ENCODE measurements around the gene TMEM266.
A peak's percentile ranks its signal among the peaks of the same experiment; 100 is the strongest.

Gene TMEM266

DNA sequence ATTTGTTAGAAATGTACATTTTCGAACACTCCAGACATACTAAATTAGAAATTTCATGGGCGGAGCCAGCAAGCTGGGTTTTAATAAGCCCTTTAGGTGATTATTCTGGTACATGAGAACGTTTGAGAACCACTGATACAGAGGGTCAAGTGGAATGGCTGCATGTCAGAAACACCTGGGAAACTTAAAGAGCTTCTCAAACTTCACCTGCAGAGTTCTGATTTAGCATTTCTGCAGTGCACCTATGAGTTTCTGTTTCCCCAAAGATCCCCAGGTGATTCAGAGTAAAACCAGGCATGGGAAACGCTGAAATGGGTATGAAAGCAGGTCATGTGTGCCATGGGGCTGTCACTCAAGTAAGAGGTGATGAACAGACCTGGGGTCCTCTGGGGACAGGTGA lies 68.1 kb downstream of the TMEM266 start:
- DNase-seq (ENCODE audit: low spot score), result no peak

DNA sequence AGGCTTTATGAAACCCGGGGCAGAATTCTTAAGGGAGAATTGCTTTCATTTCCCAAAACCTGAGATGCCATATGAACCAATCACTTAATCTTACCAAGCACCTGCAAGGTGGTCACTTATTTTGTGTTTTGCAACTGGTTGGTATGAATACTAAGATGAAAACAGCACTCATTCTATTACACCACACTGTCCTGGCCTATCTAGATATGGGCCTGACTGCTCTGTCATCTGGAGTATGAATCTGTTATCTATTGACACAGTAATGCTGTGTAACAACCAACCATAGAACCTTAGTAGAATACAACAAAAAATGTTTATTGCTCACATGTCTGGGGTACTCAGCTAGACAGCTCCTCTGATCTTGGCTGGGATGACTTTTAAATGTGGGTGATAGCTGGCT lies 74.8 kb downstream of the TMEM266 start:
- DNase-seq (ENCODE audit: low spot score), result no peak

DNA sequence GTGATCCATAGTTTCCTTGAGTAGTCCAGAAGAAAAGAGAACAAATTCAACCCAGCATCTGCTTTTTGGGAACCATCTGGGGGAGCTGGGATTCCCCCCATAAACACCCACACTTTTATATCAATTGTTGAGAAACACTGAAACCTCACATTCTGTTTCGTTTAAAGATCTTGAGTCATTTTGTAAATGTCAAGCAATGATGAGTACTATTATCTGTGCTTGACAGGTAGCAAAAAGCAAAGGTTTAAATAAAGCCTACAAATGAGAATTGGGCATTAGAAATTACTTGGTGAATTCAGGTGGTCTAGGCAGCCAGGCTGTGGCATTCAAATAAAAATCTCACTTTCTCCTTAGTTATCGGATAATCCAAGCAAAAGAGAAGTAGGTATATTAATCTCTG lies 75.7 kb downstream of the TMEM266 start:
- no peak for DNase-seq (ENCODE audit: low spot score)

DNA sequence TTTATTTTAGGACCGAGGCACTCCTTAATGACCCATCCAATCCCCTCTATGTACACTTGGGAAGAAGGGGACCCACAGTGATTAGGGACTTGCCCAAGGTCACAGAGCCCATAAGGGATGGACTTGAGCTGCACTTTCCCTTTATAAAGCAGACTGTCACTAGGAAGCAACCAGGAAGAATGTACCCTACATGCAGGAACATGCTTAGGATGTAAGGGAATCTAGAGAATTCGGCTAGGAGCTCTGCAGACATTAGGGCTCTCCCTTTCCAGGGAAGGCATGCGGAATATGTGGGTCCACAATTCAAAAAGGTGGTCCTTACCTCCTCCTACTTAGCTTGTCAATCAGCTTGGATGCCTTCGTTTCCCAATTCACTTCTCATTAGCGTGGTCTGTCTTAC lies 78.7 kb downstream of the TMEM266 start:
- DNase-seq (ENCODE audit: low spot score), result no peak

DNA sequence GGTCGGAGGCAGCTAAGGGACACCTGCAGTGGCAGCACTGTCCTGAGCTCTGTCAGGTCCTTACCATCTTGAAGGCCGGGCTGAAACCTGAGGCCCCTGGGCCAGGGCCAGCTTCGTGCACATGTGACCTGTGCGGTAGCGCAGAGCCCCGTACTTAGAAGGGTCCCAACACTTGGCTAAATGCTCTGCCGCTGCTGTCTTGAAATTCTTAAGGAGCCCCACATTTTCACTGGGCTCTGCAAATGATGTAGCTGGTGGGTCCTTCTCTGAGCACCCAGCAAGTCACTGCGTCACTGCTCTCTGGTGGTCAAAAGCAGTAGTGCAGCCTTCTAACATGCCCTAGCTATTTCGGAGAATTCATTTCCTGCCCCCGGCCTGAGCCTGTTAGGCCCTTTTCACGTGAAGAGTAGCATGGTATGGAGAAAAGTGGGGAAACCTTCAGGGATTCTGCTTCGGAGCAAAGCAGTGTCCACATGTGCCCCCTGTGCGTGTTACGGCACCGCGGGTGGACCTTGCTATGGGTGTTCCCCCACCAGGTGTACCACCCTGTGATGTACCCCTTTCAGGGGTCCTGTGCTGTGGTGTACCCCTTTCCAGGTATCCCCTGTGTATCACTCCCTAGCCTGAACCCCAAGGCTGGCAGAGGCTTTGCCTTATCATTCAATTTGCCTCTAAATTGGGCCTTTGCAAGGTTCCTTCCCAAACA lies 79.7 kb downstream of the TMEM266 start:
- DNase-seq (ENCODE audit: low spot score), result peak; percentile 28

DNA sequence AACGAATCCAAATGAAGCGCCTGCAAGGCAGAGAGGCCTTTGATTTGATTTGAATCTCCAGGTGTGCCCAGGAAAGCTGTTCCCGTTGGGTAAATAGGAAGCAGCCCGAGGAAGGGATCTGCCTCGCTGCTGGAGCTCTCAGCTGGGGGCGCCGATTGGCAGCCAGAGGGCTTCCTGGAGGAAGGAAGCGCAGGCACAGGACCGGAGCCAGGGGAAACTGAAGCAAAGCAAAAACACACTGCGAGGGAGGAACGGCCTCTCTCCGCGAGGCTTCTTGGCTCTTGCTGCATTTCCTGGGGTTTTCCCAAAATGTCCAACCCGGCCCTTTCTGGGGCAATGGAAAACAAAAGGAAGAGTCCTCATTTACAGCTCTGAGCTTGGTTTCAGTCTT lies 80.3 kb downstream of the TMEM266 start:
- no peak for DNase-seq (ENCODE audit: low spot score)

DNA sequence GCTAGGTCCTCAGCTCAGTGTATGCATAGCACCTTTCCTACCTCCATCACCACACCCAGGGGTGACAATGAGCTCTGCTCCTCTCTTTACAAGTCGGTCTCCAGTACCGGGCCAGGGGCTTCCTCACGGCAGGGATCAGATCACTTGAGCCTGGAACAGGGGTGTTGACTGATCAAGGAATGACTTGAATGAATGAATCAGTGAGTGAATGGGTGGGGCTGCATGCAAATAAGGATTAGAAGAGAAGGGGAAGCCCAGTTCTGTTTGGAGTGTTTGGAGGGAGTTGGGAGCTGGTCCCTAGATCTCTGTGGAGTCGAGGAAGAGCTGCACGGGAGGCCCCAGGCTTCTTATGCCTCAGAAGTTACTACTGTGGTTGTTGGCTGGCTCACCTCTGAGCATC lies 87.0 kb downstream of the TMEM266 start:
- DNase-seq (ENCODE audit: low spot score), result no peak

DNA sequence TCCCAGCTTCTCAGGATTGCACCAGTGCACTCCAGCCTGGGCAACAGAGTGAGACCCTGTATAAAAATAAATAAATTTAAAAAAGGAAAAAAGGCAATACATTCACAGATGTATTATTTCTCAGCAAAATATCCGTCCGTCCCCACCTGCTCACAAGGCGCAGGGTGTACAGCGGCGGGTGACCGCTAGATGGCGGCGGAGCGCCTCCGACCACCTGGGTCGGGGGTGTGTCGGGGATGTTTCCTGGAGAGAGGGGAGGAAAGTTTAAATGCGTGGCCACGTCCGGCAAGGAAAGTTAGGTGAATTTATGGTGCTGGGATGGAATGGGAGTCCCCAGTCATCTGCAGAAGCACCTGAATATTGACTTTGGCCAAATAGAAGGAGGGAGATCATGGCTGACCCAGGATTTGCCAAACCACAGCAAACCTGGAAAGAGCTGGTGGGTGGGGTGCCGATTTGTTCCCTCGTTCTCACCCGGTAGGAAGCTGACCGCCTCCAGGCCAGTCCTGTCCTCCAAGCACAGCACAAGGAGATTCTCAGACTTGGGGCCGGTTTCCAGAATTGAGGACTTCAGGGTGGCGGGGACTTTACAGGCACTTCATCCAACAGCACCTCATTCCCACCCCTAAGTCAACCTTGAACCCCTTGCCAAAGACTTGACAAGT lies 88.3 kb downstream of the TMEM266 start:
- no peak for DNase-seq (ENCODE audit: low spot score)

DNA sequence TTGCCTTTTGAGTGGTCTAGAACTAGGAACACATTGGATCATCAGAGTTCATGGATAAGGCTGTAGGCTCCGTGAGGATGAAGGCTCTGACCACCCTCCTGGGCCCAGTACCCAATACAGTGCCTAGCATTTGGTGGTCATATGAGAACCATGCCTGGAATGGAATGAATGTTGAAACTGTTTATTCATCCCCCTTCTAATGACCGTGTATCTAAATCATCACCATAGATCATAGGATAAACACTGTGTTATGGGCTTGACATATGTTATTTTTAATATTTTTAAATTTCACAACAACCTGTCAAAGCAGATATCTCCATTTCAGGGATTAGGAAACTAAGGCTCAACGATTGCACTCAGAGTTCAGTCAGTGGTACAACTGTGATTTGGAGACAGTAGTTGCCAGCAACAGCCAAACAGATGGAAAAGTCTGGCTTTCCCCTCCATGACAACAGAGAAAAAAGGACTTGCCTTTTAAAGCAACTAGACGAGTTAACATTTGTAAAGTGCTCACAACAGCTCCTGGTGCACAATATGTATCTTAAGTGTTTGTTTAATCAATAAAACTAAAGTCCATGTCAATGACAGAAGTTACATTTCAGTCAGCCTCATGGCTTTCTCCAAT lies 89.6 kb downstream of the TMEM266 start:
- no peak for DNase-seq (ENCODE audit: low spot score)

DNA sequence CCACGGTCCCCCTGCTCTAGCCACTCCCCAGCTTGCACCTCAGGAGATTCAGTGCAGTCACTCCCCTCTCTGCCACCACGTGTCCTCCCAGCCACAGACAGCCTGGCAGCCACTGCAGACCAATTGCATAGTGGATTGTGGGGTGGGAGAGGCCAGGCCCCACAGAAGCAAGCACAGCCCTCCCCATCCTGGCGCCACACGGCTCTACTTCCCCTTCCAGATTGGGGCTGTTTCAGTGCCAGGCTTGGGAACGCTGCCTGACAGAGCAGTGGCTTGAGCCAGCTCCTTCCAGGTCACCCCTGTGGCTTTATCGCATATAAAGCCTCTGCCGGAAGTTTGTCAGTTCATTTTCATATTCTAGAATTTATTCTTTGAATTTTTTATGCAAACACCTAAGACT lies 90.7 kb downstream of the TMEM266 start:
- peak; percentile 31 for DNase-seq (ENCODE audit: low spot score)

DNA sequence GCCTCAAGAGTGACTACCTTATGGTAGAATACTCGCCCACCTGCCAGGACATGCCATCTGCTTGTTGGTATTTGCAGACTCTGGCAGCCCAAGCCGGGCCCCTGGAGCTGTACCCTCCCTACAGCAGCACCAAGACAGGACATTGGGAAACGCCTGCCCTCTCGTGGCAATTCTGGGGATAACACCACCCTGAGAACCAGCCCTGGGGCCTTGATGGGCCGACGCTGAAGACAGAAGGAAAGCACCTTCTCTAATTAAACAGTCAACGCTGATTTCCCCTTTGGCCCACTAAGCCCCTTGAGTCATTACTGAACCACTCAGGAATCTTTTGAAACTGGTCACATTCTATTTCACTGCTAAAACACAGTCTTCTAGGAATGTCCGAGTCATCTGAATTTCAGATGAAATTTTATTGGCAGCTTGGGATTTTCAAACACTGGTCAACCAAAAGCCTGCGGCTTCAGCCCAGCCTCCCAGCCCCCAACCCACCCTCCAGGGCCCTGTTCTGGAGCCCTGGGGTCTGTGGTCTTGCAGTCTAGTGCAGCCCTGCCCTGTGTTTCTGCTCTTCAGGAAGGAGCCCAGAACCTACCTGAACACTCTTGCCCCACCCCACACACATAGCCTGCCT lies 91.3 kb downstream of the TMEM266 start:
- DNase-seq (ENCODE audit: low spot score), result peak; percentile 37

DNA sequence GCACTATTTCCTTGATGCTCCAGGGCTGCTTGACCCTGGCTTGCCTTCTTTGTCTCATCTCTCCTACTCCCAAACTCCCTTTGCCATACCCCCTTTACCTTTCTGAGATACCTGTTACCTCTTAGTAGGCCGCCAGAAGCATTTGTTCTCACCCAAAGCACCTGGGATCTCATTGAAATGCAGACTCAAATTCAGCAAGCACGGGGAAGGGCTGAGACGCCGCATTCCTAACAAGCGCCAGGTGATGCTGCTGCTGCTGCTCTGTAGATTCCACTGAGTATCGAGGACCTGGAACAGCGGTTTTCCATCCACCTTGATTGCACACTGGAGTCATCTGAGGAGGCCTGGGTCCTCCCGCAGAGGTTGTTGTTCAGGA lies 91.8 kb downstream of the TMEM266 start:
- no peak for DNase-seq (ENCODE audit: low spot score)

DNA sequence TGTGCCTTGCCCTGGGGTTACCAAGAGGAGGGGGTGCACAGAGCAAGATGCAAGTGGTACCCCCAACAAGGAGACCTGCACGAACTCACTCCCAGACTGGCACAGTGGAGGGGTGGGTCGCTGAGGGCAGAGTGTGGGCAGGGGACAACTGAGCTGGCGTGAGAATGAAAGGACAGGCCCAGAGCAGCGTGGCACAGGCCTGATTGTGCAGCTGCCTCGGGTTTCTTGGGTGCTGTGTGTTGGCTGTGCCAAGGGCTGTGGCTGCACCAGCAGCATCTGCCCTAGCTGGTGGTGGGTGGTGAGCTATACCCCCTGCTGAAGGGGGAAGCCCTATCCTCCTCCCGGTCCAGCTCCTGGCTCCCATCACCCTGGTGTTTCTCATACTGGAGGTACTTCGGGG lies 92.4 kb downstream of the TMEM266 start:
- DNase-seq (ENCODE audit: low spot score), result no peak

DNA sequence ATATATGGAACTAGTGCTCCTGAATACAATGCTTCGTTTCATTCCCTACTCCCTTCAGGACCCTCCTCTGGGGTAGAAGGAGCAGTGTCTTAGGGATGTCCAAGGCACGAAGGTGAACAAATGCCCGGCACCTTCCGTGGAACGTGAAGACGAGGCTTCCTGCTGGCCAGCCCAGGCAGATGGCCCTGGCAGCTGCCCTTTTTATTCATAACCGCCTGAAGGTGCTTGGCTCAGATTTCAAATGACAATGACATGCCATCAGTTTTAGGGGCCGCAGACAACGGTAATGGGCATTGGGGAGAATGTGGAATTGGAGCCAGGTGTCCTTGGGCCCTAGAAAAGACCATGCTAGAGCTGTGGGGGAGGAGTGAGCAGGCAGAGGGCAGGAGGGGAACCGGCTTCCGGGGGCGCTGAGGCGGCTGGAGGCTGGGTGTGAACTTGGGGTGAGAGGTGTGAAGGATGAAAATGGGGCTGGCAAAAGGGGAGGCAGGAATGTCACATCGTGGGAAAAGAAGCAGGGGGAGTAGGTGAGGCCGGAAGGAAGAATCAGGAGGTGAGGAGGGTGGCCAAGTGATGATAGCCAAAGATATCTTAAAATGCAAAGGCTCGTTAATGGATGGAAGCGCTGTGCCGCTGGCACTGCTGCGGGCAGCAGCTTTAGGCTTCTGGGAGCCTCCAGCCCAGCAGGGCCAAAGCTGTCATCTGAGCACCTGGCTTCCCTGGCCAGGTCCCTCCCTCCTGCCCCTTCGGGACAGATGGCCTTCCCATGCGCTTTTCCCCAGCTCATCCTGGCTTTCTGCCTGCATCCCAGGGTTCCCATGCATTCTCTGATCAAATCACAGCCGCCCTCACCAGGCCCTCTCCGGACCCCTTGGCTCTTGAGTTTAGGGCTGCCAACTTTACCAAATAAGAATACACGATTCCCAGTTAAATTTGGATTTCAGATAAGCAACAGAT lies 93.7 kb downstream of the TMEM266 start:
- DNase-seq (ENCODE audit: low spot score), result no peak

DNA sequence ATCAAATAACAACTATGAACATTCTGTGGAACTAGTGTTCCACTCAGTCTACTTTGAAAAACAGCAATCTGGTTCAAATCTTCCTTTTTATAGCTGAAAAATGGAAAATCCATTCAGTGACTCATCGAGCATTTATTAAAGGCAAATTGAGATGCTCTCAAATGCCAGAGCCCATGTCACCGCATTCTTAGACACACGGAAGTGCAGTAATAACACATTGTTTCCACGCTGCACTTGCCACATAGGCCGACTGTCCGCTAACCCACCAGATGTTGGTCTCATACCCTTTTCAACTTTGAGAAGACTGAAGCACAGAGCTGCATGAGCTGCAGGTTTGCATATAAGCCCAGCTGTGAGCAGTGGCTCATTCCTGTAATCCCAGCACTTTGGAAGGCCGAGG lies 95.9 kb downstream of the TMEM266 start:
- DNase-seq (ENCODE audit: low spot score), result no peak

DNA sequence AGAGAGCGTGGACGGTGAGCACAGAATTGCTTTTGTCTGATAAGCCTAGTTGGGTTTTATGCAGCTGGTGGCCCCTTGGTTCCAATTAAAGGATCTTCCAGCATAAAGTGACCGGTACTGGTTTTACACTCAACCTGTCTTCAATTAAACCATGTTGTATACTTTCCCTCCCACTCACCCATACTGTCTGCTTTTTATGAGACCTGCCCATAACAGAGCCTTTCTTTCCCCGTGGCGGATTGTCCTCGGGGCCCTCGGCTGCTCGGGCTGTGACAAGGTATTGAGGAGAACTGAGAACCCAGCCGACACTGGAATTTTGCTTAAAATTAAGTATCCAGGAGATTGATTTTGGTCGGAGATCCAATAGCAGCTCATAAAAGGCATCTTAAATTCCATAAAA lies 98.4 kb downstream of the TMEM266 start:
- no peak for DNase-seq (ENCODE audit: low spot score)

DNA sequence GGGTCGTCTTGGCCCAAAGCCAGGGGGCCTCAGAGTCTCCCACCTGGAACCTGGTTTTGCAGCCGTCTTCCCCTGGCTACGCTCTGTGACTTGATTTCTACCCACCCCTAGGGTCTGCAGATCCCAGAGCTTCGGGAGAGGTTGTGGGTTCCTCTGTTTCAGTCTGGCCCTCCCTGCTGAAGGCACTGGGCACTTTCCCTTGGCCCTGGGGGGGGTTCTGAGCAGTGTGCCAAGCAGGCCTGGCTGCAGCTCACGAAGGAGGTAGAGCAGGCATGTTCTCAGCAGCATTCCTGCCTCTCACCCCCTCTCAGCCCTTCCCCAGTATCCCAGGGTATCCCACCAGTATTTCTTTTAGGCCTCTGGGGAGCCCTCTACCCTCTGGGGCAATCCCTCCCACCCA lies 99.0 kb downstream of the TMEM266 start:
- DNase-seq (ENCODE audit: low spot score), result no peak

DNA sequence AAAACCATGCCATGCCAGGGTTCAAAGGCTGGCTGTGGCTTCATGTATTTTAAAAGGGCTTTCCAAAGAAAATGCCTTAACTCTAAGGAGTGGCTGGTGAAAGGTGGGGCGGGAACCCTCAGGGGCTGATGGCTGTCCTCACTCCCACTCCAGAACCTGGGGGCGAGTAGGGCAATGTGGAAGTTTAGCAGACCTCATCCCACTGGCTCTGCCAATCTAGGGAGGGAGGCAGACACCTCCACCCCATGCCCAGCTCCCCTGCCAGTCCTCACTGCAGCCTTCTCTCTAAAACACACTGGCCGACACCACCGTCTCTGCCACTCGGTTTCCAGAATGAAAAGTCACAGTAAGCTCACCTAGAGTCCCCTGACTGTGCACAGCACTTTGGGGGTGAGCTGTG lies 99.5 kb downstream of the TMEM266 start:
- DNase-seq (ENCODE audit: low spot score), result no peak

DNA sequence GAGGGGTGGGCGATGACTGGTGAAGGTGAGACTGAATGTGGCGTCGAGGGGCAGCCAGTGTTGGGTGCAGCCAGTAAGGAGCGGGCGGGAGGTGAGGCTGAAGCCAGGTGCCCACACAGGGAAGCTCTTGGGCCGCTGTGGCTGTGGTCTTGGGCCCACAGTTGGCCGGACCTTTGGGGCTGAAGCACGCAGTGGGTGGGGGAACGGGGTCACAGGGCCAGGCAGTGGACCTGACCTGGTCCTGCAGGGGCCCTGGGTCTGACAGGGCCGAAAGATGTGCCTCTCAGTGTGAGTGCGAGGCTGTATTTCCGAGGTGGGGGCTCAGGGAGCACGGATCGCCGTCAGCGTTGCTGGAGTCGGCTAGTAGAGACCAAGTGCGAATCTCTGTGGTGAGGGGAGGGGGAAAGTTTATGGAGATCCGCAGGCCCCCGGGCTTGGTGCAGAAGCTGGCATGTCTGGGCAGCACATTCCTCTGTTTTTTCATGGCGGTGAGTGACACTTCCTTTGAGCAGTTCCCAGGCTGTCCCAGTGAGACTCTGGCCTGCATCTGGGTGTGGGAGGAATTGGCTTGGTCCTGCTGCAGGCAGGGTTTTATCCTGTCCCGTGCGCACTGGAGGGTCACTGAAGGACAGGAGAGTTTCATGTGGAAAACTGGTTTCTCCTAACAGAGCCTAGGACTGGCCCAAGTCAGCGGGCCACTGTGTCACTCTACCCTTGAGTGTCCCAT lies 100.8 kb downstream of the TMEM266 start:
- no peak for DNase-seq (ENCODE audit: low spot score)

DNA sequence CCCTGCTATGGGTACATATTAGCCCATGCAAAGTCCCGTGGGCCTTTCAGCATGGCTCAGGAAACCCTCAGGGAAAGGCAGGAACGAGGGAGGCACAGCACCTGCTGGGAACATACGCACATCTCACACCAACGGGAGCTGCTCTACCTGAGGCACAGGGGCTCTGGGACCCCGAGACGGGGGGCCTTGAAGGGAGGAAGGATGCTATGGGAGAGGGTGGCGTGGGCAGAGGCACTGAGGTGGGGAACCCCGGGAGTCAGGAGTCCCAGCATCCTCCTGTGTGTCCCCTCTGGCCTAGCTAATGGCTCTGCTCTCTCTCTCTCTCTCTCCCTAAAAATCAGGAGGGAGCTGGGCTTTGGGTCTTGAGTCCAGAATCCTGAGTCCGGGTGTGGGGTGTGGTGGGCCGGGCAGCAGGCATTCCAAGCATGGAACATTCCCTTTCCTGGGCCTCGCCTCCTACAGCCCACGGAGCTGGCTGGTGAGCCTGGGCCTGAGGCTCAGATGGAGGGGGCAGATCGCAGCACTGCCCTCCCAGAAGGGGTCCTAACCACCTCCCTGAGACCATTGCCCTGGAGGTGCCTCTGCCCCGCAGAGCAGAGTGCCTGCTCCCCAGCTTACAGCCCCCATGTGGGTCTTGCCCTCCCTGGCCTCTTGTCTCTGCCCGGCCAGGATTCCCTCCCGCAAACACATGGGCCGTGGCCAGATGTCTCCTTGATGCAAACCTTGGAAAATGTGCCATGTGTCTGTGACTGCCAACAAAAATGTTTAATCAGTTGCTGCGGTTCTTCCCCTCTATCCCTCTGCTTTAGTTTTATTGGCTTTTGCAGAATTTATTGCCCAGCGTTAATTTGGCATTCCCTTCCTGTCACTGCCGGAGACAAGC lies 101.6 kb downstream of the TMEM266 start:
- DNase-seq (ENCODE audit: low spot score), result no peak
